HepG2 (cell line): ENCODE data around the gene SH2D5. TPM values are rescaled to one million over a fixed set of nuclear protein-coding genes. Genes with fewer than 3 reads are reported as not detected.

Experiments used
- FOSL1 ChIP-seq: sonication (generic); formaldehyde crosslinking; IDR thresholded peaks from 2 replicates; pipeline ENCODE4 v1.9.0; 2021; ENCODE audit warnings: missing genetic modification reagents, borderline replicate concordance
- GPN1 ChIP-seq: sonication (generic); formaldehyde crosslinking; IDR thresholded peaks from 2 replicates; pipeline ENCODE4 v1.5.1; 2020; ENCODE audit warnings: missing genetic modification reagents, borderline replicate concordance
- KMT2A ChIP-seq: sonication (generic); formaldehyde crosslinking; IDR thresholded peaks from 2 replicates; pipeline ENCODE4 v1.4.0; 2020; ENCODE audit warnings: missing genetic modification reagents
- MATR3 ChIP-seq: sonication (generic); formaldehyde crosslinking; IDR thresholded peaks from 2 replicates; pipeline ENCODE4 v1.4.0; 2020; ENCODE audit warnings: missing genetic modification reagents
- NR2F6 ChIP-seq, 2 experiments: IDR thresholded peaks; 2 replicates each; pipeline ENCODE4 v1.6.1; 2016; ENCODE audit warnings: antibody characterized with exemption in 1 of 2, mild to moderate bottlenecking in 1 of 2
- ZMYM2 ChIP-seq: sonication (generic); formaldehyde crosslinking; IDR thresholded peaks from 2 replicates; pipeline ENCODE4 v1.8.0; 2022; ENCODE audit warnings: mild to moderate bottlenecking, missing genetic modification reagents
- ZNF766 ChIP-seq: sonication (generic); formaldehyde crosslinking; IDR thresholded peaks from 2 replicates; pipeline ENCODE4 v1.5.0; 2020; ENCODE audit warnings: missing genetic modification reagents, borderline replicate concordance
- ZNF878 ChIP-seq: sonication (generic); formaldehyde crosslinking; IDR thresholded peaks from 2 replicates; pipeline ENCODE4 v1.8.1; 2023; ENCODE audit warnings: mild to moderate bottlenecking, missing genetic modification reagents, moderate library complexity
- polyA plus RNA-seq, 8 experiments: library from polyadenylated mRNA; depleted of rRNA in 3 of 8; stranded (reverse) in 7 of 8; unstranded in 1 of 8; fragments of >200 nt; fragmentation: Illumina TruSeq in 4 of 8; extraction: Trizol in 4 of 8; gene quantifications; 2 replicates each; pipeline versions ENCODE4 v1.2.1 to v1.2.3, GENCODE V29; 2011 to 2016; ENCODE audit warnings: low read depth in 4 of 8, missing spikeins in 1 of 8, mixed read lengths in 1 of 8; ENCODE audit not compliant: insufficient read depth in 1 of 8
- total RNA-seq, 5 experiments: library from RNA; depleted of rRNA; stranded (reverse); fragments of >200 nt; fragmentation: Illumina TruSeq; extraction: Trizol; gene quantifications; 2 replicates each; pipeline ENCODE4 v1.2.3, GENCODE V29; 2016; ENCODE audit warnings: low read depth in 1 of 5
- TF ChIP-seq, protein P1 (sequence below): conservative IDR thresholded peaks from 2 replicates; pipeline ENCODE4 v1.6.1; 2018; ENCODE audit warnings: missing genetic modification reagents
- TF ChIP-seq, protein P2 (sequence below): sonication (generic); formaldehyde crosslinking; conservative IDR thresholded peaks from 2 replicates; pipeline ENCODE4 v1.4.0; 2020; ENCODE audit warnings: missing genetic modification reagents
- TF ChIP-seq, protein P3 (sequence below): IDR thresholded peaks from 2 replicates; pipeline ENCODE4 v1.6.1; 2016
- TF ChIP-seq, protein P4 (sequence below): sonication (generic); formaldehyde crosslinking; IDR thresholded peaks from 2 replicates; pipeline ENCODE4 v1.4.0; 2020; ENCODE audit warnings: missing genetic modification reagents
- TF ChIP-seq, protein P5 (sequence below): sonication (generic); formaldehyde crosslinking; IDR thresholded peaks from 2 replicates; pipeline ENCODE4 v1.4.0; 2020; ENCODE audit warnings: missing genetic modification reagents, borderline replicate concordance

The SH2D5 gene
- total and polyA plus RNA-seq, 2 of the 13 experiments (the other 11 are each of a cell fraction or from before 2014, with no cell fraction given) = 1.2 to 3.4 TPM

DNA sequence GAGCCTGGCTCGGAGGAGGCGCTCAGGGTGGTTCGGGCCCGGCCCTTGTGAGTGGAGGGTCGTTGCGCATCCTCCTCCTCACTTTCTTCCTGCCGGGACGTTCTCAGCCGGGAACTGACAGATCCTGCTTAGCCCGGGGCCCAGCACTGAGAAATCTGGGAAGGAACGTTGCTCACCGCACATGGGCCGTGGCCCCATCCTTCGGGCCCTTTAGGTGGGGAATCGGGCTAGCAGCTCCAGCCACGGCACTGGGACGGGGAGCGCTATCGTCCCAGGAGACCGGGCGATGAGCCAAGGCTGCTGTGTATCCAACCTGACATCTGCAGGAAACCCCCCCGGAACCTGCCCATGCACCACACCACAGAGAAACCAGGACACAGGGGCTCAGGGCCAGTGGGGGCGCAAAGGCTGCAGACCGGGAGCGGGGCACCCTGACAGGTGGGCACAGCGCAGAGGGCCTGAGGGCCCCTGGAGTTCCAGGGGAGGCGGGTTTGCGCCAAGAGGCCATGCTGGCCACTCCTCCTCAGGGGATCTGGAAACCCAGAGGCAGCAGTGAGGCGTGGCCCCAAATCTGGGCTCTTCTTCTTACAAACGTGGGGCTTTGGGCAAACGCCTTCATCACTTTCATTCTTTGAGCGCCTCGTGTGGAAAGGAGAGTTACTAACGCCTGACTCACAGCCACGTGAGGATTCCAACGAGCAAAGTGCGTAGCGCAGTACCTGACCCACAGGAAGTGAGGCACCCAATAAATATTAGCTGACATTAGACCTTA, at the start of gene SH2D5 (continued):
- TF ChIP-seq KMT2A (no peak), NR2F6 (IDR thresholded peaks at IDR 0.05) (no peak), NR2F6 (CRISPR knock-in tag; IDR thresholded peaks at IDR 0.05) (0 out of 2 replicates have a peak, but pooled peaks have one; percentile 24), ZMYM2 (CRISPR knock-in tag) (peak; percentile 14; the same call in 1 of the 2 replicates), FOSL1 (CRISPR knock-in tag) (peak; percentile 78; the same call in 1 of the 2 replicates), ZNF766 (CRISPR knock-in tag) (peak; percentile 52; the same call in 1 of the 2 replicates), GPN1 (CRISPR knock-in tag) (no peak), MATR3 (CRISPR knock-in tag) (no peak), ZNF878 (no peak; the same call in 1 of the 2 replicates)
- TF ChIP-seq, protein P1, sequence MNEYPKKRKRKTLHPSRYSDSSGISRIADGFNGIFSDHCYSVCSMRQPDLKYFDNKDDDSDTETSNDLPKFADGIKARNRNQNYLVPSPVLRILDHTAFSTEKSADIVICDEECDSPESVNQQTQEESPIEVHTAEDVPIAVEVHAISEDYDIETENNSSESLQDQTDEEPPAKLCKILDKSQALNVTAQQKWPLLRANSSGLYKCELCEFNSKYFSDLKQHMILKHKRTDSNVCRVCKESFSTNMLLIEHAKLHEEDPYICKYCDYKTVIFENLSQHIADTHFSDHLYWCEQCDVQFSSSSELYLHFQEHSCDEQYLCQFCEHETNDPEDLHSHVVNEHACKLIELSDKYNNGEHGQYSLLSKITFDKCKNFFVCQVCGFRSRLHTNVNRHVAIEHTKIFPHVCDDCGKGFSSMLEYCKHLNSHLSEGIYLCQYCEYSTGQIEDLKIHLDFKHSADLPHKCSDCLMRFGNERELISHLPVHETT (CRISPR knock-in tag) = no peak
- TF ChIP-seq, protein P2, sequence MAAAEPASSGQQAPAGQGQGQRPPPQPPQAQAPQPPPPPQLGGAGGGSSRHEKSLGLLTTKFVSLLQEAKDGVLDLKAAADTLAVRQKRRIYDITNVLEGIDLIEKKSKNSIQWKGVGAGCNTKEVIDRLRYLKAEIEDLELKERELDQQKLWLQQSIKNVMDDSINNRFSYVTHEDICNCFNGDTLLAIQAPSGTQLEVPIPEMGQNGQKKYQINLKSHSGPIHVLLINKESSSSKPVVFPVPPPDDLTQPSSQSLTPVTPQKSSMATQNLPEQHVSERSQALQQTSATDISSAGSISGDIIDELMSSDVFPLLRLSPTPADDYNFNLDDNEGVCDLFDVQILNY (CRISPR knock-in tag) = no peak
- TF ChIP-seq, protein P3, sequence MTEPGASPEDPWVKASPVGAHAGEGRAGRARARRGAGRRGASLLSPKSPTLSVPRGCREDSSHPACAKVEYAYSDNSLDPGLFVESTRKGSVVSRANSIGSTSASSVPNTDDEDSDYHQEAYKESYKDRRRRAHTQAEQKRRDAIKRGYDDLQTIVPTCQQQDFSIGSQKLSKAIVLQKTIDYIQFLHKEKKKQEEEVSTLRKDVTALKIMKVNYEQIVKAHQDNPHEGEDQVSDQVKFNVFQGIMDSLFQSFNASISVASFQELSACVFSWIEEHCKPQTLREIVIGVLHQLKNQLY (CRISPR knock-in tag) = 0 out of 2 replicates have a peak, but pooled peaks have one; percentile 22
- TF ChIP-seq, protein P4, sequence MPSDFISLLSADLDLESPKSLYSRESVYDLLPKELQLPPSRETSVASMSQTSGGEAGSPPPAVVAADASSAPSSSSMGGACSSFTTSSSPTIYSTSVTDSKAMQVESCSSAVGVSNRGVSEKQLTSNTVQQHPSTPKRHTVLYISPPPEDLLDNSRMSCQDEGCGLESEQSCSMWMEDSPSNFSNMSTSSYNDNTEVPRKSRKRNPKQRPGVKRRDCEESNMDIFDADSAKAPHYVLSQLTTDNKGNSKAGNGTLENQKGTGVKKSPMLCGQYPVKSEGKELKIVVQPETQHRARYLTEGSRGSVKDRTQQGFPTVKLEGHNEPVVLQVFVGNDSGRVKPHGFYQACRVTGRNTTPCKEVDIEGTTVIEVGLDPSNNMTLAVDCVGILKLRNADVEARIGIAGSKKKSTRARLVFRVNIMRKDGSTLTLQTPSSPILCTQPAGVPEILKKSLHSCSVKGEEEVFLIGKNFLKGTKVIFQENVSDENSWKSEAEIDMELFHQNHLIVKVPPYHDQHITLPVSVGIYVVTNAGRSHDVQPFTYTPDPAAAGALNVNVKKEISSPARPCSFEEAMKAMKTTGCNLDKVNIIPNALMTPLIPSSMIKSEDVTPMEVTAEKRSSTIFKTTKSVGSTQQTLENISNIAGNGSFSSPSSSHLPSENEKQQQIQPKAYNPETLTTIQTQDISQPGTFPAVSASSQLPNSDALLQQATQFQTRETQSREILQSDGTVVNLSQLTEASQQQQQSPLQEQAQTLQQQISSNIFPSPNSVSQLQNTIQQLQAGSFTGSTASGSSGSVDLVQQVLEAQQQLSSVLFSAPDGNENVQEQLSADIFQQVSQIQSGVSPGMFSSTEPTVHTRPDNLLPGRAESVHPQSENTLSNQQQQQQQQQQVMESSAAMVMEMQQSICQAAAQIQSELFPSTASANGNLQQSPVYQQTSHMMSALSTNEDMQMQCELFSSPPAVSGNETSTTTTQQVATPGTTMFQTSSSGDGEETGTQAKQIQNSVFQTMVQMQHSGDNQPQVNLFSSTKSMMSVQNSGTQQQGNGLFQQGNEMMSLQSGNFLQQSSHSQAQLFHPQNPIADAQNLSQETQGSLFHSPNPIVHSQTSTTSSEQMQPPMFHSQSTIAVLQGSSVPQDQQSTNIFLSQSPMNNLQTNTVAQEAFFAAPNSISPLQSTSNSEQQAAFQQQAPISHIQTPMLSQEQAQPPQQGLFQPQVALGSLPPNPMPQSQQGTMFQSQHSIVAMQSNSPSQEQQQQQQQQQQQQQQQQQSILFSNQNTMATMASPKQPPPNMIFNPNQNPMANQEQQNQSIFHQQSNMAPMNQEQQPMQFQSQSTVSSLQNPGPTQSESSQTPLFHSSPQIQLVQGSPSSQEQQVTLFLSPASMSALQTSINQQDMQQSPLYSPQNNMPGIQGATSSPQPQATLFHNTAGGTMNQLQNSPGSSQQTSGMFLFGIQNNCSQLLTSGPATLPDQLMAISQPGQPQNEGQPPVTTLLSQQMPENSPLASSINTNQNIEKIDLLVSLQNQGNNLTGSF = peak; percentile 24; the same call in 1 of the 2 replicates
- TF ChIP-seq, protein P5, sequence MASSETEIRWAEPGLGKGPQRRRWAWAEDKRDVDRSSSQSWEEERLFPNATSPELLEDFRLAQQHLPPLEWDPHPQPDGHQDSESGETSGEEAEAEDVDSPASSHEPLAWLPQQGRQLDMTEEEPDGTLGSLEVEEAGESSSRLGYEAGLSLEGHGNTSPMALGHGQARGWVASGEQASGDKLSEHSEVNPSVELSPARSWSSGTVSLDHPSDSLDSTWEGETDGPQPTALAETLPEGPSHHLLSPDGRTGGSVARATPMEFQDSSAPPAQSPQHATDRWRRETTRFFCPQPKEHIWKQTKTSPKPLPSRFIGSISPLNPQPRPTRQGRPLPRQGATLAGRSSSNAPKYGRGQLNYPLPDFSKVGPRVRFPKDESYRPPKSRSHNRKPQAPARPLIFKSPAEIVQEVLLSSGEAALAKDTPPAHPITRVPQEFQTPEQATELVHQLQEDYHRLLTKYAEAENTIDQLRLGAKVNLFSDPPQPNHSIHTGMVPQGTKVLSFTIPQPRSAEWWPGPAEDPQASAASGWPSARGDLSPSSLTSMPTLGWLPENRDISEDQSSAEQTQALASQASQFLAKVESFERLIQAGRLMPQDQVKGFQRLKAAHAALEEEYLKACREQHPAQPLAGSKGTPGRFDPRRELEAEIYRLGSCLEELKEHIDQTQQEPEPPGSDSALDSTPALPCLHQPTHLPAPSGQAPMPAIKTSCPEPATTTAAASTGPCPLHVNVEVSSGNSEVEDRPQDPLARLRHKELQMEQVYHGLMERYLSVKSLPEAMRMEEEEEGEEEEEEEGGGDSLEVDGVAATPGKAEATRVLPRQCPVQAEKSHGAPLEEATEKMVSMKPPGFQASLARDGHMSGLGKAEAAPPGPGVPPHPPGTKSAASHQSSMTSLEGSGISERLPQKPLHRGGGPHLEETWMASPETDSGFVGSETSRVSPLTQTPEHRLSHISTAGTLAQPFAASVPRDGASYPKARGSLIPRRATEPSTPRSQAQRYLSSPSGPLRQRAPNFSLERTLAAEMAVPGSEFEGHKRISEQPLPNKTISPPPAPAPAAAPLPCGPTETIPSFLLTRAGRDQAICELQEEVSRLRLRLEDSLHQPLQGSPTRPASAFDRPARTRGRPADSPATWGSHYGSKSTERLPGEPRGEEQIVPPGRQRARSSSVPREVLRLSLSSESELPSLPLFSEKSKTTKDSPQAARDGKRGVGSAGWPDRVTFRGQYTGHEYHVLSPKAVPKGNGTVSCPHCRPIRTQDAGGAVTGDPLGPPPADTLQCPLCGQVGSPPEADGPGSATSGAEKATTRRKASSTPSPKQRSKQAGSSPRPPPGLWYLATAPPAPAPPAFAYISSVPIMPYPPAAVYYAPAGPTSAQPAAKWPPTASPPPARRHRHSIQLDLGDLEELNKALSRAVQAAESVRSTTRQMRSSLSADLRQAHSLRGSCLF = peak; percentile 83; the same call in 1 of the 2 replicates
